Heart right ventricle (tissue), 16 donors: ENCODE measurements around the gene ATF2. TPM values are rescaled to one million over a fixed set of nuclear protein-coding genes. Genes with fewer than 3 reads are reported as not detected.

Source experiments
- ATAC-seq, 8 donors: fragments of 200-7000 bp; cut with Tn5 transposase; one replicate each; pipeline ENCODE4 v1.9.1; 2020; ENCODE audit warnings: mild to moderate bottlenecking in 8 of 8, moderate library complexity in 8 of 8, moderate number of reproducible peaks in 1 of 8
- DNase-seq, 2 donors: peaks; one replicate each; pipeline ENCODE4 v3.0.0-alpha.2; 2020
- H3K27ac ChIP-seq, 10 donors: fragments of 200-600 bp; sonication (generic) in 2 of 10; one replicate each; pipeline versions ENCODE4 v1.5.0 to v1.8.0; 2020 to 2022; ENCODE audit warnings: mild to moderate bottlenecking in 3 of 10
- H3K27me3 ChIP-seq, 7 donors: fragments of 200-600 bp; one replicate each; pipeline ENCODE4 v1.8.0; 2021 to 2022; ENCODE audit warnings: mild to moderate bottlenecking in 2 of 7
- H3K36me3 ChIP-seq, 9 donors: fragments of 200-600 bp; sonication (generic) in 1 of 9; one replicate each; pipeline versions ENCODE4 v1.5.0 to v1.8.0; 2020 to 2022; ENCODE audit warnings: mild to moderate bottlenecking in 2 of 9
- H3K4me1 ChIP-seq, 9 donors: fragments of 200-600 bp; sonication (generic) in 1 of 9; one replicate each; pipeline versions ENCODE4 v1.5.0 to v1.8.0; 2020 to 2022; ENCODE audit warnings: mild to moderate bottlenecking in 4 of 9
- H3K4me3 ChIP-seq, 10 donors: fragments of 200-600 bp; sonication (generic) in 2 of 10; one replicate each; pipeline versions ENCODE4 v1.5.0 to v1.8.0; 2020 to 2022; ENCODE audit warnings: mild to moderate bottlenecking in 7 of 10, moderate library complexity in 2 of 10
- H3K9me3 ChIP-seq, 11 donors: fragments of 200-600 bp in 10 of 11; sonication (generic) in 2 of 11; one replicate each; pipeline versions ENCODE4 v1.5.0 to v1.8.0; 2013 to 2022; ENCODE audit warnings: mild to moderate bottlenecking in 2 of 11, control low read depth in 1 of 11, moderate library complexity in 1 of 11
- CTCF ChIP-seq, 9 donors: fragments of 200-600 bp; sonication (generic) in 2 of 9; IDR thresholded peaks; one replicate each; pipeline versions ENCODE4 v1.5.0 to v1.8.0; 2021 to 2022; ENCODE audit warnings: antibody characterized with exemption in 9 of 9, mild to moderate bottlenecking in 5 of 9, moderate library complexity in 1 of 9
- WGBS, 2 donors: extraction: QIAGEN DNeasy Blood & Tissue Kit; methylation state at CpG; one replicate each; pipeline ENCODE4 v1.1.7; 2013; ENCODE audit warnings: inconsistent platforms in 1 of 2; 5-methylcytosine and 5-hydroxymethylcytosine counted together
- intact Hi-C, 10 donors: fragments of 100-400 bp; cut with DNase I; formaldehyde crosslinking; loops; one replicate each; pipeline versions ENCODE4 v1.11.1 to v1.14.2; 2022
- polyA plus RNA-seq, 2 donors: library from polyadenylated mRNA; stranded (reverse); fragments of 200-250 nt; gene quantifications; one replicate each; pipeline ENCODE4 v1.2.3, GENCODE V29; 2013
- total RNA-seq, 10 donors: library from RNA; stranded (reverse); fragmentation: NEBNext Ultra II Directional in 3 of 10; extraction: Animal tissue kit (Norgen Biotek cat#: 25700) in 3 of 10; gene quantifications; one replicate each; pipeline versions ENCODE4 v1.2.1 to v1.2.4, GENCODE V29; 2021 to 2023
- donor health status: Arrhythmogenic right ventricular cardiomyopathy.
- donor health status: ischemic (EF 13 %, LVEDD 7.1; RV severe dilation, severe dysfunction).
- donor health status: healthy with polysubstance abuse.
- donor health status: DM: no; HTN: yes; CAD: no.
- donor health status: DM: no; HTN: no; CAD: no.
- donor health status: ischemic (EF 25% LVEDD 6.9; RV normal size, moderate dysfunction).
- donor health status: ischemic (EF 25% LVEDD 5.7; RV mildly dilated, moderate dysfunction).
- donor health status: healthy.
- donor health status: DM: yes; HTN: yes; CAD: no.
- donor health status: Ischemic cardiomyopathy.
- donor health status: ischemic (EF 35%, LVEDD 5.7; RV mildly dilated, moderate dysfunction).
- donor health status: nonischemic (EF 11% LVEDD 7.7; RV severe dilation, severe dysfunction).
- donor health status: DM: yes; HTN: yes; CAD: no.
- donor health status: PGD.
- donor health status: ischemic (EF 29% LVEDD 5.4; RV normal size, mild dysfunction).
- donor health status: nonischemic (EF 23%, LVEDD 6.1; RV moderate dilation, normal function).

Gene ATF2
- total and polyA plus RNA-seq, 12 donors: 7.8 to 39.8 (median 29.0) TPM

GRCh38 chr2:175064797-175065196, 103.2 kb downstream of the ATF2 start:
- Histone ChIP-seq H3K27me3 (no peaks in the 10 kb centered on the region), H3K36me3 (peaks cover 0 to 20% (median 0%) of the 10 kb centered on the region in 9 donors), H3K4me1 (peaks cover 0 to 11% (median 0%) of the 10 kb centered on the region in 9 donors), H3K4me3 (no peak overlapping the region), H3K27ac (no peak overlapping the region), H3K9me3 (no peaks in the 10 kb centered on the region)
- TF ChIP-seq CTCF (IDR thresholded peaks at IDR 0.05): no peak
- intact Hi-C loops: no loop called here
- 86 to 92% methylated on average over 5 of the region's 5 CpGs for WGBS, 2 donors
- DNase-seq (no peak), ATAC-seq (no peak)

DNA sequence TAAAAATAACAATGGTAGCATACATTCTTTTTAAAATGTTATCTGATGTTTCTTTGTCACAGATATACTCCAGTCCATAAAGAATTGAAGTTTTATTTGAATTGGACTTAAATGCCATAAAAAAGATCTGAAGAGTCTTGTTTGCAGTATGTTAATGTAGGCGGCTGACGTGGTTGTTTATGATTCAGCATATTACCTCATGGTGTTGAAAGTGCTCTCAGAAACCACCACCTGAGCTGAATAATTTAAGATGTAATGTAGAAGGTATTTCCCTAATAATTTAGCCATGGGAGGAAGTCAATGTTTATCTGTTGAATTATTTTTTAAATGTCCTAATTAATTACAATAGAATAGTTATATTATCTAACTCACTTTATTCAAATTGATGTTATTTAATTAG, 104.3 kb downstream of the ATF2 start:
- H3K27me3 ChIP-seq: no peaks in the 10 kb centered on the region
- no peak for ATAC-seq
- WGBS, 2 donors: 98 to 99% methylated on average over 2 of the region's 2 CpGs
- peaks cover 0 to 30% (median 0%) of the 10 kb centered on the region in 9 donors for H3K36me3 ChIP-seq
- DNase-seq: no peak
- H3K9me3 ChIP-seq: no peaks in the 10 kb centered on the region
- H3K27ac ChIP-seq: no peak overlapping the region
- no peak overlapping the region for H3K4me3 ChIP-seq
- no peak for TF ChIP-seq CTCF (IDR thresholded peaks at IDR 0.05)
- peaks cover 0 to 11% (median 0%) of the 10 kb centered on the region in 9 donors for H3K4me1 ChIP-seq
- intact Hi-C loops: no loop called here

DNA sequence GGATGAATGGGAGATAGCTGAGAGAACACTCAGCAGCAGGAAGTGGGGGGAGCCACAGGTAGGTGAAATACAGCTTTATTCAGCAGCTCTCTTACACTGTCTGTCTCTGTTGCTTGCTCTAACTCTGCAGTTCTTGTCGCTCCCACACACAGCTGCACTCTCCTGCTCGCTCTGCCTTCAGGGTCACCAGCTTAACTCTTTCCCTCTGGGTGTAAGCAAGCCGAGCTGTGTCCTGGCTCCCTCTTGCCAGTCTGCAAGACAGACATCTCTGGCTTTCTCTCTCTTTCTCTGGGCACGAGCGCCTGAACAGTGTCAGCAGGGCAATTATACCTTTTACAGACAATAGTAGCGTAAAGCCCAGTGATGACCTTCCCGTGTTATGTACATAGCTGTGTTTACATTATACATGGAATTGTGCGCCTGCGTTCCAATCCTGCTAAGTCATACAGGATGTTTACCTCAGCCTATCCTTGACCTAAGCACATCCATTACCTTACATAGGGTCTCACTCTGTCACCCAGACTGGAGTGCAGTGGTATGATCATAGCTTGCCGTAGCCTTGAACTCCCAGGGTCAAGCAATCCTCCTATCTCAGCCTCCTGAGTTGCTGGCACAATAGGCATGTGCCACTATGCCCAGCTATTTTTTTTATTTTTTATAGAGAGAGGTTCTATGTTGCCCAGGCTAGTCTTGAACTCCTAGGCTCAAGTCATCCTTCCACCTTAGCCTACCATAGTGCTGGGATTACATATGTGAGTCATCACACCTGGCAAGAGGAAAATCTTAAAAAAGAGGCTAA, 105.0 kb downstream of the ATF2 start:
- Histone ChIP-seq H3K4me1 (peaks cover 0 to 11% (median 0%) of the 10 kb centered on the region in 9 donors), H3K27ac (no peak overlapping the region), H3K36me3 (peaks cover 0 to 32% (median 0%) of the 10 kb centered on the region in 9 donors), H3K9me3 (no peaks in the 10 kb centered on the region), H3K4me3 (no peak overlapping the region), H3K27me3 (no peaks in the 10 kb centered on the region)
- WGBS, 2 donors: 95 to 97% methylated on average over 10 of the region's 10 CpGs
- DNase-seq (no peak), ATAC-seq (no peak)
- TF ChIP-seq CTCF (IDR thresholded peaks at IDR 0.05): no peak
- intact Hi-C loops: no loop called here

DNA sequence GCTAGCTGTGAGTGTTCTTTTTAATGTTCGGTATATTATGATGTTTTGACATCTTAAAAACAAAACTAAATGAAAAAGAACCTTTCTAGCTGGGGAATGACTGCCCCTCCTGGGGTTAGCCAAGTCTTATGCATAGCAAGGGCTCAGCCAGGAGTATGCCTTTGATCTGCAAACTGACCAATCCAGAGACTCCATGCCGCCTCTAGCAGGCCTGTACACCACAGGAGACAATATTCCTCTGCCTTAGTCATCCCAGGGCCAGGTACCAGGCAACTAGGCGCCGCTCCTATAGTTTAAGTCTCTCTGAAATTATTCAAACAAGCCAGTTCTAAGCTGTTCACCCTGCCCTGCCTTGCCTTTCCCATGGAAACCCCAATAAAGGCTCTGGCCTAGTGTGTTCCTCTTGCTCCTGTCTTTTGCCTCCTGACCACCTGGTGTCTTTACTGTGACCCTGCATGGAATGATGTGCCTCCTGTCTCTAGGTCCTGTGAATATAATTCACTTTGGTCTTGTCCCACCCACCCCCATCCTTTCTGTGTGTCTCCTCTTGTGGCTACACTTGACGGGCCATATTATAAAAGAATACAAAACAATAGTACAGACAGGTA, 110.8 kb downstream of the ATF2 start:
- WGBS, 2 donors: 94 to 96% methylated on average over 5 of the region's 5 CpGs
- intact Hi-C loops: no loop called here
- no peak overlapping the region for H3K27ac ChIP-seq

More for the DNA sequence above, 110.8 kb downstream of the ATF2 start:
- DNase-seq (no peak), ATAC-seq (no peak)
- H3K36me3 ChIP-seq: peaks cover 0 to 15% (median 0%) of the 10 kb centered on the region in 9 donors
- no peak overlapping the region for H3K4me3 ChIP-seq
- H3K27me3 ChIP-seq: no peaks in the 10 kb centered on the region
- H3K4me1 ChIP-seq: no peaks in the 10 kb centered on the region
- TF ChIP-seq CTCF (IDR thresholded peaks at IDR 0.05): no peak
- no peaks in the 10 kb centered on the region for H3K9me3 ChIP-seq
